Measurements from ENCODE around the gene MPHOSPH6.

DNA sequence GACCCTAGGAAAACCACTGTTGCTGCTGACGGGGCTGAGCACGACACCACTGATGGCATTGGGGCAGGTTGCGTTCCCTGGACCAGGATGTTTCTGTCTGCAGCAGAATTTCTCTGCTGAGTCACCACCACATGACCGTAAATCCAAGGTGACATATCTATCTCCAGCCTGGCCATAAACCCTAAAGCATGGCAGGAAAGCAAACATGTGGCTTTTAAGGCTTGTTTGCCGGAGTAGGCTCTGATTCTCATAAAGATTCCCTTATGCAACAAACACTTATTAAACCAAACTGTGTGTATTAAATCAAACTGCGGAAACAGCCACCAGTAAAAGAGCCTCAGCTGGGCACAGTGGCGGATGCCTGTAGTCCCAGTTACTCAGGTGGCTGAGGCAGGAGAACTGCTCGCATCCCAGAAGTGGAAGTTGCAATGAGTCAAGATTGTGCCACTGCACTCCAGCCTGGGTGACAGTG lies 17.3 kb downstream of the MPHOSPH6 start:
- no peak for TF ChIP-seq POLR2AphosphoS5 (IDR thresholded peaks at IDR 0.05; ENCODE audit: low read depth, low read length)
- TF ChIP-seq SIN3A (IDR thresholded peaks at IDR 0.05; ENCODE audit: borderline replicate concordance, insufficient read depth, low read length): no peak
- no peak for TF ChIP-seq TAF1 (IDR thresholded peaks at IDR 0.05; ENCODE audit: borderline replicate concordance, insufficient read depth, low read length)
- TF ChIP-seq, protein P1, sequence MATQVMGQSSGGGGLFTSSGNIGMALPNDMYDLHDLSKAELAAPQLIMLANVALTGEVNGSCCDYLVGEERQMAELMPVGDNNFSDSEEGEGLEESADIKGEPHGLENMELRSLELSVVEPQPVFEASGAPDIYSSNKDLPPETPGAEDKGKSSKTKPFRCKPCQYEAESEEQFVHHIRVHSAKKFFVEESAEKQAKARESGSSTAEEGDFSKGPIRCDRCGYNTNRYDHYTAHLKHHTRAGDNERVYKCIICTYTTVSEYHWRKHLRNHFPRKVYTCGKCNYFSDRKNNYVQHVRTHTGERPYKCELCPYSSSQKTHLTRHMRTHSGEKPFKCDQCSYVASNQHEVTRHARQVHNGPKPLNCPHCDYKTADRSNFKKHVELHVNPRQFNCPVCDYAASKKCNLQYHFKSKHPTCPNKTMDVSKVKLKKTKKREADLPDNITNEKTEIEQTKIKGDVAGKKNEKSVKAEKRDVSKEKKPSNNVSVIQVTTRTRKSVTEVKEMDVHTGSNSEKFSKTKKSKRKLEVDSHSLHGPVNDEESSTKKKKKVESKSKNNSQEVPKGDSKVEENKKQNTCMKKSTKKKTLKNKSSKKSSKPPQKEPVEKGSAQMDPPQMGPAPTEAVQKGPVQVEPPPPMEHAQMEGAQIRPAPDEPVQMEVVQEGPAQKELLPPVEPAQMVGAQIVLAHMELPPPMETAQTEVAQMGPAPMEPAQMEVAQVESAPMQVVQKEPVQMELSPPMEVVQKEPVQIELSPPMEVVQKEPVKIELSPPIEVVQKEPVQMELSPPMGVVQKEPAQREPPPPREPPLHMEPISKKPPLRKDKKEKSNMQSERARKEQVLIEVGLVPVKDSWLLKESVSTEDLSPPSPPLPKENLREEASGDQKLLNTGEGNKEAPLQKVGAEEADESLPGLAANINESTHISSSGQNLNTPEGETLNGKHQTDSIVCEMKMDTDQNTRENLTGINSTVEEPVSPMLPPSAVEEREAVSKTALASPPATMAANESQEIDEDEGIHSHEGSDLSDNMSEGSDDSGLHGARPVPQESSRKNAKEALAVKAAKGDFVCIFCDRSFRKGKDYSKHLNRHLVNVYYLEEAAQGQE (IDR thresholded peaks at IDR 0.05; ENCODE audit: insufficient read depth in 1 of 2, low read depth in 2 of 2, low read length in 2 of 2): no peak
- TF ChIP-seq FOXP2 (optimal IDR thresholded peaks at IDR 0.05; ENCODE audit: borderline replicate concordance, extremely low read depth, extremely low read length, insufficient read depth): no peak

Data from PFSK-1 (cell line).